ENCODE results near the gene METTL21C.

Gene METTL21C

GRCh38 chr13:102698649-102698980, 3.8 kb upstream of the METTL21C start:
- FAIRE-seq (no peak), DNase-seq (ENCODE audit: insufficient read length, low spot score) (no peak)

GRCh38 chr13:102697929-102698648, 3.2 kb upstream of the METTL21C start:
- no peak for FAIRE-seq
- DNase-seq (ENCODE audit: insufficient read length, low spot score) = no peak

- FAIRE-seq (no peak), DNase-seq (ENCODE audit: insufficient read length, low spot score) (no peak)
Measured at GRCh38 chr13:102697264-102697663, 2.4 kb upstream of the METTL21C start.

GRCh38 chr13:102696465-102696864, 1.6 kb upstream of the METTL21C start:
- FAIRE-seq = no peak
- DNase-seq (ENCODE audit: insufficient read length, low spot score) = no peak

- FAIRE-seq = no peak
- no peak for DNase-seq (ENCODE audit: insufficient read length, low spot score)
Measured at GRCh38 chr13:102693776-102694175, 1.1 kb downstream of the METTL21C start.

- FAIRE-seq (no peak), DNase-seq (ENCODE audit: insufficient read length, low spot score) (no peak)
Measured at GRCh38 chr13:102693250-102693649, 1.6 kb downstream of the METTL21C start.

GRCh38 chr13:102692491-102692826, 2.4 kb downstream of the METTL21C start:
- no peak for DNase-seq (ENCODE audit: insufficient read length, low spot score)

GRCh38 chr13:102690883-102691282, 4.0 kb downstream of the METTL21C start:
- FAIRE-seq (no peak), DNase-seq (ENCODE audit: insufficient read length, low spot score) (no peak)

More at GRCh38 chr13:102692491-102692826, 2.4 kb downstream of the METTL21C start:
- FAIRE-seq = no peak

GRCh38 chr13:102688306-102688973, 6.4 kb downstream of the METTL21C start:
- DNase-seq (ENCODE audit: insufficient read length, low spot score) (no peak), FAIRE-seq (no peak)

GRCh38 chr13:102687520-102687919, 7.3 kb downstream of the METTL21C start:
- no peak for DNase-seq (ENCODE audit: insufficient read length, low spot score)

GRCh38 chr13:102686024-102686423, 8.8 kb downstream of the METTL21C start:
- DNase-seq (ENCODE audit: insufficient read length, low spot score) (no peak), FAIRE-seq (no peak)

More at GRCh38 chr13:102687520-102687919, 7.3 kb downstream of the METTL21C start:
- no peak for FAIRE-seq

GRCh38 chr13:102683637-102684036, 11.2 kb downstream of the METTL21C start:
- DNase-seq (ENCODE audit: insufficient read length, low spot score) (no peak), FAIRE-seq (no peak)

GRCh38 chr13:102682727-102683126, 12.1 kb downstream of the METTL21C start:
- DNase-seq (ENCODE audit: insufficient read length, low spot score) = no peak
- peak; percentile 4 for FAIRE-seq

GRCh38 chr13:102682211-102682610, 12.6 kb downstream of the METTL21C start:
- FAIRE-seq (no peak), DNase-seq (ENCODE audit: insufficient read length, low spot score) (no peak)

GRCh38 chr13:102680842-102681740, 13.8 kb downstream of the METTL21C start:
- DNase-seq (ENCODE audit: insufficient read length, low spot score) (no peak), FAIRE-seq (peak; percentile 45)

- peak; percentile 55 for FAIRE-seq
Measured at GRCh38 chr13:102680133-102680717, 14.6 kb downstream of the METTL21C start.

GRCh38 chr13:102679449-102680132, 15.3 kb downstream of the METTL21C start:
- DNase-seq (ENCODE audit: insufficient read length, low spot score) (no peak), FAIRE-seq (no peak)

More at GRCh38 chr13:102680133-102680717, 14.6 kb downstream of the METTL21C start:
- no peak for DNase-seq (ENCODE audit: insufficient read length, low spot score)

- DNase-seq (ENCODE audit: insufficient read length, low spot score) (no peak), FAIRE-seq (no peak)
Measured at GRCh38 chr13:102678339-102679107, 16.3 kb downstream of the METTL21C start.

GRCh38 chr13:102677122-102677521, 17.7 kb downstream of the METTL21C start:
- FAIRE-seq (no peak), DNase-seq (ENCODE audit: insufficient read length, low spot score) (no peak)

GRCh38 chr13:102675115-102675514, 19.7 kb downstream of the METTL21C start:
- DNase-seq (ENCODE audit: insufficient read length, low spot score) (no peak), FAIRE-seq (no peak)

All from GM19239 (cell line).